ENCODE results near the gene MTF1.

DNA sequence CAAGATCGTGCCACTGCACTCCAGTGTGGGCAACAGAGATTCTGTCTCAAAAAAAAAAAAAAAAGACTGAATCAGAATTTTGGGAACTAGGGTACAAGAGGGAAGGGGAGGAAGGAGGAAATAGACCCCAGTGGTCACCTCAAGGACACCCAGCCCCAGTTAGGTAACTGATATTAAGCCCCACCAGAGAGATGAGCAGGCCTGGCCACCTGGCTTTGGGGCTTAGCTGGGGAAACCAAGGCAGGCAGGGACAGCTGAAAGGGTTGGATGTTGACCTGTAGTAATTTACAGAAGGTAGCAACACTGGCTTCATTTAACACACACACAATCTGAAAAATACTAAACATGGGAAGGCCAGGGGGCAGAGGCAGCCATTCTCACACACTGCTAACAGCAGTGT is 57.0 kb downstream of the MTF1 start:
- TF ChIP-seq FOXK2 (IDR thresholded peaks at IDR 0.05) (no peak), L3MBTL2 (conservative IDR thresholded peaks at IDR 0.05) (no peak), CTBP1 (IDR thresholded peaks at IDR 0.05; ENCODE audit: borderline replicate concordance) (no peak), ARNT (IDR thresholded peaks at IDR 0.05) (no peak), SP1 (IDR thresholded peaks at IDR 0.05) (no peak), SUZ12 (IDR thresholded peaks at IDR 0.05) (no peak), ZNF384 (IDR thresholded peaks at IDR 0.05) (no peak), LEF1 (IDR thresholded peaks at IDR 0.05; ENCODE audit: borderline replicate concordance) (no peak)

Data from HEK293T (cell line).